ENCODE results near the gene PLAGL2. TPM values are rescaled to one million over a fixed set of nuclear protein-coding genes. Genes with fewer than 3 reads are reported as not detected.

Gene PLAGL2
- polyA plus RNA-seq, 1 experiment = 3.1 TPM

DNA sequence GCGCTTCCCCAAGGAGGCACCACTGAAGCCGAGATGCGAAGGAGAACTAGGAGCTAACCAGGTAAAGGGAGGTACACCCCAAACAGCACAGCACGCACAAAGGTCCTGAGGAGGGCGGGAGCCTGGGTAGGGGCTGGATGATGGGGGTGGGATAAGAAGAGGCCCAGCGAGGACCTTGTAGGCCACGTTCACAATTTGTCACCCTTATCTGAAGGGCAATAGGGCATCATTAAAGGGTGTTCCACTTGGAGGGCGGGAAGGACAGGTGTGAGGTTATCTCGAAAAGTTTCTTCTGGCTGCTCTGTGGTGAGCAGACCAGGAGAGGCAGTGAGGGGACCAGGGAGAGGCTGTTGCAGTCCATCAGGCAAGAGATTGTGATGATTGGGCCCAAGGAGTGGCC is 25.7 kb upstream of the PLAGL2 start:
- CTCF ChIA-PET = no interaction called here
- DNase-seq (ENCODE audit: low read depth) = no peak
- H3K27me3 ChIP-seq (ENCODE audit: control insufficient read depth, insufficient read depth, low read length) = no peaks in the 10 kb centered on the region
- H3K36me3 ChIP-seq (ENCODE audit: control insufficient read depth, insufficient read depth, low read length) = peaks cover 27% of the 10 kb centered on the region
- H3K4me3 ChIP-seq (ENCODE audit: low read depth, low read length) = no peak overlapping the region
- POLR2A ChIA-PET = no interaction called here
- TF ChIP-seq CTCF (IDR thresholded peaks at IDR 0.05; ENCODE audit: insufficient read depth, low read depth, low read length) = no peak

DNA sequence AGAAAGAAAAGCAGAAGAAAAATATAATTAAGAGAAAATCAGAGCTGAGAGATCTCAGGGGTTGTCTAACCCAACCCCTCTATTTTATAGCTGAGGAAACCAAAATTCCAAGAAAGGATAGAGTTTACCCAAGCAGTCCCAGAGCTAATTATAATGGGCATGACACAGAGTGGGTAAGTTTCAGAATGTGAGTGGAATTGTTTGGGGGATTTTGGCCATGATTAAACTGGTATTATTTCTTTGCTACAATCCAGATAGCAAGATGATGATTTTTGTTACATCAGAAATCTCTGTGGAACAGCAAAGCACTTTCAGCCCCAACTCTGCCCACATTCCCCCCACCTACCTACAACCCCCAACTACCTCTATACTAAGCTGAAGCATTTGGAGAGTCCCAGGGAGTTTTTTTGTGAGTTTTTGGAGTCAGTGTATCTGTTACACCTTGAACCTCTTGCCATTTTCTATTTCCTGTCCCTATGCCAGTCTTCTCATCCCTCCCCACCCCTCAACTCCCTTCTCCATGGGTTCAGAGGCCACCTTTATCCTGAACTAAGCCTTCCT is 24.9 kb upstream of the PLAGL2 start:
- no peak for DNase-seq (ENCODE audit: low read depth)
- Histone ChIP-seq H3K36me3 (ENCODE audit: control insufficient read depth, insufficient read depth, low read length) (peaks cover 27% of the 10 kb centered on the region), H3K27me3 (ENCODE audit: control insufficient read depth, insufficient read depth, low read length) (no peaks in the 10 kb centered on the region), H3K4me3 (ENCODE audit: low read depth, low read length) (no peak overlapping the region)
- ChIA-PET POLR2A (no interaction called here), CTCF (interaction anchor here (0.6 kb wide), 1 partner anchor 165 kb away, joined by 3 read pairs; no protein-coding TSS in a partner anchor)
- no peak for TF ChIP-seq CTCF (IDR thresholded peaks at IDR 0.05; ENCODE audit: insufficient read depth, low read depth, low read length)

GRCh38 chr20:32231847-32232246 is 24.3 kb upstream of the PLAGL2 start:
- ChIA-PET POLR2A (no interaction called here), CTCF (interaction anchor here (1.4 kb wide), 1 partner anchor 16 kb away, joined by 4 read pairs; no protein-coding TSS in a partner anchor)
- Histone ChIP-seq H3K4me3 (ENCODE audit: low read depth, low read length) (no peak overlapping the region), H3K27me3 (ENCODE audit: control insufficient read depth, insufficient read depth, low read length) (no peaks in the 10 kb centered on the region), H3K36me3 (ENCODE audit: control insufficient read depth, insufficient read depth, low read length) (peaks cover 27% of the 10 kb centered on the region)
- TF ChIP-seq CTCF (IDR thresholded peaks at IDR 0.05; ENCODE audit: insufficient read depth, low read depth, low read length) = no peak
- no peak for DNase-seq (ENCODE audit: low read depth)

DNA sequence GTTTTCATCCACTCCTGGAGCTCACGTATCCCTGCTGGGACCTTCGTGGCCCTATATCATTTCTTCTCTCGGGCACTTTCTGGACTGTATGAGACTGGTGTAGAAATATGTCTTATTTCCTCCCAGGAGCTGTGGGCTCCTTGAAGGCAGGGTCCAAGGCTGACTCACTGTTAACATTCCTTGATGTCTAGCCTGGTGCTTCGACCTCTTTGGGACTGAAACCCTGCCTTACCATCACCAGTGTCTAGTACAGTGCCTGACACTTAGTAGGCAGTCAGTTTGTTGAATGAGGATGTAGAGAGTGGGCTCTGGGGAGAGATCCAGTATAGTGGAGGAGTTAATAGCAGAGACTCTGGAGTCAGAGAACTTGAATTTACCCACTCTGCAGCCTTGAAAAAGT is 23.7 kb upstream of the PLAGL2 start:
- DNase-seq (ENCODE audit: low read depth) = no peak
- Histone ChIP-seq H3K36me3 (ENCODE audit: control insufficient read depth, insufficient read depth, low read length) (peaks cover 28% of the 10 kb centered on the region), H3K4me3 (ENCODE audit: low read depth, low read length) (no peak overlapping the region), H3K27me3 (ENCODE audit: control insufficient read depth, insufficient read depth, low read length) (no peaks in the 10 kb centered on the region)
- ChIA-PET CTCF (interaction anchor here (1.4 kb wide), 1 partner anchor 15 kb away, joined by 4 read pairs; no protein-coding TSS in a partner anchor), POLR2A (no interaction called here)
- TF ChIP-seq CTCF (IDR thresholded peaks at IDR 0.05; ENCODE audit: insufficient read depth, low read depth, low read length) = no peak

DNA sequence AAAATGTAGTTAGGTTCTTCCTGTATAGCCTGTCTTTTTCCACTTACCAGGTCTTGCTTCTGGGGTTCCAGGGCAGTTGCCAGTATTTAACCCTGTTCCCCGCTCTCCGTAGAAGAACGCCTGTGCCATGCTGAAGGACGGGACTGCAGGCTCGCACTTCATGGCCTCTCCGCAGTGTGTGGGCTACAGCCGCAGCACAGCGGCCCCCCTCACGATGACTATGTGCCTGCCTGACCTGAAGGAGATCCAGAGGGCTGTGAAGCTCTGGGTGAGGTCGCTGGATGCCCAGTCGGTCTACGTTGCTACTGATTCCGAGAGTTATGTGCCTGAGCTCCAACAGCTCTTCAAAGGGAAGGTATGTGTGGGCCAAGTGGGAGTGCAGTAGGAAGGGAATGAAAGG is 23.2 kb upstream of the PLAGL2 start:
- ChIA-PET POLR2A (no interaction called here), CTCF (interaction anchor here (1.4 kb wide), 1 partner anchor 15 kb away, joined by 4 read pairs; no protein-coding TSS in a partner anchor)
- Histone ChIP-seq H3K36me3 (ENCODE audit: control insufficient read depth, insufficient read depth, low read length) (peaks cover 28% of the 10 kb centered on the region), H3K27me3 (ENCODE audit: control insufficient read depth, insufficient read depth, low read length) (no peaks in the 10 kb centered on the region), H3K4me3 (ENCODE audit: low read depth, low read length) (no peak overlapping the region)
- TF ChIP-seq CTCF (IDR thresholded peaks at IDR 0.05; ENCODE audit: insufficient read depth, low read depth, low read length) = no peak
- DNase-seq (ENCODE audit: low read depth) = no peak

Data from BJ (cell line).